M059J (cell line): ENCODE data around the gene ADARB2. TPM values are rescaled to one million over a fixed set of nuclear protein-coding genes. Genes with fewer than 3 reads are reported as not detected.

Experiments
- DNase-seq: peaks from one replicate; pipeline ENCODE4 v3.0.0-alpha.2; 2012; ENCODE audit warnings: low read depth
- total RNA-seq: library from RNA; depleted of rRNA; stranded (reverse); fragments of >200 nt; shearing (Covaris generic); gene quantifications from 2 replicates; pipeline ENCODE4 v1.2.3, GENCODE V29; 2014

The ADARB2 gene
- total RNA-seq, 1 experiment from 2014 or later: not detected

DNA sequence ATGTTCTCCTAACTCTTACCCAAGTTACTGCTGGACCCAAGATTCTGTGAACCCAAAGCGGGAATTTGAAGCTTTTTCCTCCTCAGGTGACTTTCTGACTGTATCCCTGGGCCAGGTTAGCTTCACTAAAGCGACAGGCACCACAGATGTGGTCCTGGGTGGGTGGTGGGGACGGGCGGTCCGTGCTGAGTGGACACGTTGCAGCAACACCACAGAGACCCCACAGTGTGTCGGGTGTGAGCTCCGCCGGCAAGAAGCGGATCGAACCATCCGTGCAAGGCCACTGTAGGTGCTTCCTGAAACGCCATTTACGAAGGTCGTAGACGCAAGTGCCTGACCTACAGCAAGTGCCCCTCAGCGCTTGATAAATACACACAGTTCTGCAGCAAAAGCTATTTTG is 325.9 kb downstream of the ADARB2 start:
- DNase-seq: no peak

DNA sequence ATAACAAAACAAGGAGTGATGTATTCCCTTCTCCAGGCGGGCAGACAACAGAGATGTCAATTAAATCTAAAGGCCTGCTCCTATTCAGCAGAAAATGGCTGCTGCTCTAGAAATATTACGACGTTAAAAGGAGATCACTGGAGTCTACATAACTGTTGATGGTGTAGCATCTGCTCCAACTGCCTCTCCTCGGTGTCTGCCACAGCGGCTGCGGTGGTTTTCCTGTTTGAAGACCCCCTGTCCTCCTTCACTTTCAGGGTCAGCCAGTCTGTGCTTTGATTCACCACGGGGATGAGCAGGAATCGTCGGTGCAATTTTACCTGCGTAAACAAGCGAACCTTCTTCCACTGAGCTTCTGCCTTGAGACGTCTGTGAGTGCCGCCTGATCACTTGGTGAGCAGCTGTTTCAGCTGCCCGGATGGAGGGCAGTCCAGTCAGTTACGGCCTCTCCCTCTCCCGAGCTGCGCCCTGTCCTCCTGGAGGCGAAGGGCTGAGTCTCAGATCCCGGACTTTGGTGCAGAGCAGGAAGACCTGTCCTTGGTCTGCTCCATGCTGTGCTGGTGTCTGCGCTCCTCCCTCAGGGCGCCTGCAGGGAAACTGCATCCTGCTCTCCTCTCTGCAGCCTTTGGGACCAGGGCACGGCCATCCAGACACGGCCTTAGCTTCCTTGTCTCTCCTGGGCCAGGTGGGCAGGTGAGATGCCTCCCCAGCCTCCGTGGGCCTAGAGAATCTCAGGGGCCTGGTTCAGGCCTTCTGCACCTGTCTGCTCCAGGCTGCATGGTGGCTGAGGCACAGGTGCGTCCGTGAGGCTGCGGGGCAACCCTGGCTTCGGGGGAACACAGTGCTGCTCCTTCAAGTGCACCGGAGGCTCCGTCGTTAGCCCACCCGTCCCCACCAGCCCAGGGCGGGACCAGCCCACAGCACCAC is 326.6 kb downstream of the ADARB2 start:
- no peak for DNase-seq

DNA sequence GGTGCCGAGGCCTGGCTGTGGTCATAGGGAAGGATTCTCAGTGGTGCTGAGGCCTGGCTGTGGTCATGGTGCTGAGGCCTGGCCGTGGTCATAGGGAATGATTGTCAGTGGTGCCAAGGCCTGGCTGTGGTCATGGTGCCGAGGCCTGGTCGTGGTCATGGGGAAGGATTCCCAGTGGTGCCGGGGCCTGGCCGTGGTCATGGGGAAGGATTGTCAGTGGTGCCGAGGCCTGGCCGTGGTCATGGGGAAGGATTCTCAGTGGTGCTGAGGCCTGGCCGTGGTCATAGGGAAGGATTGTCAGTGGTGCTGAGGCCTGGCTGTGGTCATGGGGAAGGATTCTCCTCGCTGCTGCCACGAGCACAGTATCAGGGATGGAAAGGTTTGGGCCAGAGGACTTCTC is 327.3 kb downstream of the ADARB2 start:
- DNase-seq: no peak

DNA sequence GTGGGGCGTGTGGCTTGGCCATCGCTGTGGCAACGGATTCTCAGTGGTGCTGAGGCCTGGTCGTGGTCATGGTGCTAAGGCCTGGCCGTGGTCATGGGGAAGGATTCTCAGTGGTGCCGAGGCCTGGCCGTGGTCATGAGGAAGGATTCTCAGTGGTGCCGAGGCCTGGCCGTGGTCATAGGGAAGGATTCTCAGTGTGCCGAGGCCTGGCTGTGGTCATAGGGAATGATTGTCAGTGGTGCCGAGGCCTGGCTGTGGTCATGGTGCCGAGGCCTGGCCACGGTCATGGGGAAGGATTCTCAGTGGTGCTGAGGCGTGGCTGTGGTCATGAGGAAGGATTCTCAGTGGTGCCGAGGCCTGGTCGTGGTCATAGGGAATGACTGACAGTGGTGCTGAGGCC is 327.9 kb downstream of the ADARB2 start:
- DNase-seq: no peak

GRCh38 chr10:1408651-1409367 is 328.5 kb downstream of the ADARB2 start:
- DNase-seq: no peak

GRCh38 chr10:1406967-1407945 is 330.1 kb downstream of the ADARB2 start:
- no peak for DNase-seq

GRCh38 chr10:1406132-1406966 is 331.0 kb downstream of the ADARB2 start:
- DNase-seq: no peak

DNA sequence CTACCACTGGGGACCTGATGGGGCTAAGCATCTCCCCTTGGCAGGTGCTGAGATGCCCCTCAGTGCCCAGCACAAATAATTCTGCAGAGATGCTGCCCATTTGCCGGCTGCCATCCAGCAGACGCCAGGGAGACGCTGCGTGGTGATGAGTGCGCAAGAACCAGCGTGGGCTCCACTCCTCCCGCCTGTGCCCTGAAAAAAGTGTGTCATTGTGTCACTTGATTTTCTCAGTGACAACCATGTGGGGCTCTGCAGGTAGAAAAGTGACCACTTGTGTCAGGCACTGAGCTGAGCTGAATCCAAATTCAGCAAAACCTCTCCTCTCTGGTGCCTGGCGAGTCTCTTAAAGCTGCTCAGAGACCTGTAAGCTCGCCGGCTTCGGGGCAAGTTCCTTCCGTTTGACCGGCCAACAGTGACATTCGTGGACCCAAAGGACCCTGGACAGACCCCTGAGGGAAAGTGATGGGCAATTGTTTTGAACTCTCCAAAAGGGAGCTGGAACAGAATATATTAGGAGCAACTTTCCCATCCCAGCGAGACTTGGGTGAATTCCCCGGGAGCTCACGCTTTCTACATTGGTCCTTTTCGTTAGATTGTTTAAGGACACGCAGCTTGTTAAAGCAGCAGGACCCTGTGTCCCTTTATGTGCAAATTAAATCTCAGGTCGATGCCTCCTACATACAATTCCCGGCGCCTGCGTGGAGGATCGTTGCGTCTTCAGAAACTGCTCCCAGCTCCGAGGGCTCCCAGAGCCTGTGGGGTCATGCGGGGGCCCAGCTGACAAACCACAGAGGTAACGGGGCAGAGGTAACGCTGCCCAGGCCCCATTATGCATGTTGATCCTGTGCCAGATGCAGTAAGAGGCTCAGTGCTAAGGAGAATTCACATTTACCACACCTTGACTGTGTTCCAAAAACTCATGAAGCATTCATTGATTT is 332.7 kb downstream of the ADARB2 start:
- DNase-seq: no peak

DNA sequence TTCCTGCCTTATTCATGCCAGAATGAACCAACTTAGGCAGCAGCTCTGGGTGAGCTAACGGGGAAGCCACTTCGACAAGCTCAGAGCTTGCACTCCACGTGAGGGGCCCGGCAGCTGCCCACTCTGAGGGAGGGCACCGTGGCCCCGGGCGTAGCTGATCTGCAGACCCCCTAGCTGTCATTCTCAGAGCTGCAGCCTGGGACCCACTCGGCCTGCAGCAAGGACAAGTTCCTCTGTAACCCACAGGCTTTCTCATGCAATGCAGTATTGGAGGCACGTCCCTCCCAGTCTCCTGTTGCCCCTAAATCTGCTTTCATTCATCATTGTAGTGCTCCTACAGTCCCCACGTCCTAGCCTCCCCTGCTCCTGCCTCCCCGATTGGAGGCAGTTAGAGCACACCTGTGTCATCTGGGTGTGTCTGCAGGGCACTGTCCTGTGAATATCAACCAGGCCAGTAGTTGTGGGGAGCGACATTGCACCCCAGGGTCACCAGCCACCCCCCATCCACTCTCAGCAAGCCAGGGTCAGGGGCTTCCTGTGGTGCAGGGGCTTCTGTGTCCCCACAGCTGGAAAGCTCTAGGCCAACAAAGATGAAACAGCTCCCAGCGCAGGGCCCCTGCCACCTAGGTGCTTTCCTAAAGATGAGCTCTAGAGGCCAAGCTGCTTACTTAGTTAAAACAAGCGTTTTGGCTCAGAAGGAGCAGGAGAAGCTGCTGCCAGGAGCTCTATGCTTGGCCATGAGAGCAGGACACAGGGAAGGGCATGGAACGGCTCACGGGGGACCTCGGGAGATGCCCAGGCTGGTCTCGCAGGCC is 333.6 kb downstream of the ADARB2 start:
- DNase-seq: no peak

DNA sequence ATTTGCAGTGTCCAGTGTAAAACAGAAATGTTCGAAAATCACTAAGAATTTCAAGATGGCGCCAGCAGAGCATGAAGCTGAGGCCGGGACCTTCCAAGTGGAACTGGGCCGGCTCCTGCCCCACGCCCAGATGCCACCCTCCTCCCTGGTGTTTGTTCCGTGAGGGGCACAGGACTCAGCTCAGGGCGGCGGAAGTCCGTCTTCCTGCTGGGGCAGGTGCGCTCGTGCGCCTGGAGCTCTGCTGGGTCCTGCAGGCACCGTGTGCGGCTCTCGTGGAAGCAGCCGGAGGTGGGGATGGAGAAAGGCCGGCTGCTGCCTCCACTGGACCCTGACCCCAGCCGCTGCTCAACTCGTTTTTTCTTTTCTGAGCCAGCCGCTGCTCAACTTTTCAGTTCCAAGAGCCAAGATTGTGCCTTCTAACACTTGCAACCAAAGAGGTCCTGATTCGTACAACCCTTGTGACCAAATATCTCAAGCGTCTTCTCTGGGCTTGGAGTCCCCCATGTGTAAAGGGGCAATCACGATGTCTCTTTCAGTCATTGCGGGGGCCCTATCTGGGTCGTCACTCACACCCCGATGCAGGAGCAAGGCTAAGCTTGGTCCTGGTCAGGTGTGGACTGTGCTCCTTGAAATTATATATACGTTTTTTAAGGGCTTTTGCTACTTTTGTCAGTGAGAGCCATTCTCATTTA is 334.4 kb downstream of the ADARB2 start:
- no peak for DNase-seq

DNA sequence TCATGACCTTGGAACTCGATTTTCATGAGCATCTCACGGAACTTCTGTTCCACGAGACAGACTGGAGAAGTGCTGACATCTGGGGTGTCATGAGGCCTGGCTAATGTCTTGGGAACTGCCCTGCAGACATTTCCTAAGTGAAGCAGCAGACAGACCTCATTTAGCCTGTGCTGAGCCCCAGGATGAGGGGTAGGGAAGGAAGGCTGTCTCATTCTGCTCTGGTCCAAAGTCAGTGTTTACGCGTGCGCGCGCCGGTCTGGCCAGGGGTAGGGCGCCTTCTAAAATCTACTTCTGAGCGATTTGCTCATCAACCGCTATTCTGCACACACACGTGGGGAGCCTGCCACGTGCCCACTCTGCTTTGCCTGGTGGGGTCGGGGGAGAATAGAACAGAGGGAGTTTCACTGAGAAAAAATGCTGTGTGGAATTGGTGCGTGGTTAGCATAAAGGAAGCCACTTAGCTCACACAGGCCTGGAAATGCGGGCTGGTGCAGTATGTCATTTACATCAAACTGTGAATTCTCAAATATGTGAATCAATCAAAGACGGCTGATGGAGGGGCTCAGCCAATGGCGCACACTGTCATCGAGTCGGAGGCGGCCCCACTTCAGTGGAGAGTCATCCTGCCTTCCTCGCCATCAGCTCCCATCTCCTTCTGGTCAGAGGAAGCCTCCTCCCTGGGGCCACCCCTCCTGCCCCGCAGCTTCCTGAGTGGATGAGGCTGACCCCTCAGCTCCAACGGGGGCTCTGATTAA is 335.1 kb downstream of the ADARB2 start:
- DNase-seq: no peak

GRCh38 chr10:1401071-1401965 is 336.0 kb downstream of the ADARB2 start:
- no peak for DNase-seq

- DNase-seq: peak; percentile 4
Observed at GRCh38 chr10:1400101-1401070, 336.9 kb downstream of the ADARB2 start.

DNA sequence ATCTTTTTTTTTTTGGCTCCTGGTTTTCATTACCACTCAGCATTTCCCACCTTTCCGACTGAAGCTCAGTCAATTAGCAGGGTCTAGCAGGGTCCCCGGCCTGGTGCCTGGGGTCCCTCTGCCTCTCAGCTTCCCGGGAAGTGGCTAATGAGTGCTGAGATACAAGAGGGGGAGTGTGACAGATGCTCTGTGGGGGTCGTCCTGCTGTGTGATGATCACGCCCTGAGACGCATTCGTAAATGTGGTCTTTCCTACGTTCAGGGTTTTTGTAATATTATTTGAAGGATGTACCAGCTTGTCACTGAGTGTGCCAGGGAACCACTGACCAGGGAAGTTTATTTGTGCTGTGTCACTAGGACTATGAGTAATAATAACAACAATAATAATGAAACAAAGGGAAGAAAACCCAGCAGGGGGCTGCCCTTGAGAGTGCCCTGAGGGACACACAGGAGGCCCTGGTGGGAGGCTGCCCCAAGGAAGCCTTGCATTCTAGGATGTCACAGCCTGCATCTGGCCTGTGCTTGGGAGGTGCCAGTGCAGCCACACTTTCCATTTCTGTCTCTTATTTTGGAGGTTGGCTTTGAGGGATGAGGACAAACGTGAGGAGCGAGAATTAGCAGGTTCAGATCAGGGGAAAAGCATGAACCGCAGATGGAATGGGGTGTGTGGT is 337.8 kb downstream of the ADARB2 start:
- DNase-seq: peak; percentile 2
